Hindlimb muscle (tissue), 1 donor: ENCODE data around the gene CHPT1. TPM values are rescaled to one million over a fixed set of nuclear protein-coding genes. Genes with fewer than 3 reads are reported as not detected.

Experiments
- DNase-seq: peaks from one replicate; pipeline ENCODE4 v3.0.0-alpha.2; 2013
- polyA plus RNA-seq: library from polyadenylated mRNA; unstranded; fragments of 120-200 nt; gene quantifications from one replicate; pipeline ENCODE4 v1.2.1, GENCODE V29; 2013; ENCODE audit not compliant: insufficient read length

CHPT1 gene
- polyA plus RNA-seq, 1 donor: 27.9 TPM

DNA sequence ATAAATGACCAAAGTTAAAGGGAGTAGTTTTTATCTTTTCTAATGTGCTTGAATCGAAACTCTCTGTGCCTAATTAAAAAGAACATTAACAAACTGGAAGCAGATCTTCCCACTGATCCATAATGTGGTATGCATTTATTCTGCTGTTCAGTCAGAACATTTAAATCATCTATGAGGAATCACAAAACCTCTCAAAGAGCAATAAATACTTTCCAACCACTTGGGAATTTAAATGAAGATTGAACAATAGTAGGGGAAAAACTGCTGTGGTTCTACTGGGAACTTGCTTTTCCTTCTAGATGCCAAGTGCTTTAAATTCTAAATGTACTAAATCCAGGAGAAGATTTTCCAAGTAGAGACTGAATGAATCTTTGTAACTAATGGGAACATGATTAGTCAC is 12.3 kb upstream of the CHPT1 start:
- no peak for DNase-seq

DNA sequence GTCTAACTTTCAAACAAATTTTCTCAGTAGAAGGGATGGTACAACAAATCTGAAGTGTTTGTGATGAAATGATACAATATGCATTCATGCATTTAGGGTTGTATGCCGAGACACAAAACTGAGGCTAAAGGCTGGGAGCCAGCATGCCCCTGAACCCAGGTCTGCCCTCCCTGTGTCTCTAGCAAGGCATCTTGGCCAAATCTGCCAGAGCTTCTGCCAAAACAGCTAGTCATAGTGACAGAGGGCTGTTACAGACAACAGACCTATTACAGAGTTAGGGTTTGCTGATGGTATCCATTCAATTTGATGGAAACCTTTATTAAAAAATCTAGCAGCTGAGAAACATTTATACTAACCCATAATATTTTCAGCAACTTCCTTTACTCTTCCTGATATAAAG is 11.3 kb upstream of the CHPT1 start:
- no peak for DNase-seq

DNA sequence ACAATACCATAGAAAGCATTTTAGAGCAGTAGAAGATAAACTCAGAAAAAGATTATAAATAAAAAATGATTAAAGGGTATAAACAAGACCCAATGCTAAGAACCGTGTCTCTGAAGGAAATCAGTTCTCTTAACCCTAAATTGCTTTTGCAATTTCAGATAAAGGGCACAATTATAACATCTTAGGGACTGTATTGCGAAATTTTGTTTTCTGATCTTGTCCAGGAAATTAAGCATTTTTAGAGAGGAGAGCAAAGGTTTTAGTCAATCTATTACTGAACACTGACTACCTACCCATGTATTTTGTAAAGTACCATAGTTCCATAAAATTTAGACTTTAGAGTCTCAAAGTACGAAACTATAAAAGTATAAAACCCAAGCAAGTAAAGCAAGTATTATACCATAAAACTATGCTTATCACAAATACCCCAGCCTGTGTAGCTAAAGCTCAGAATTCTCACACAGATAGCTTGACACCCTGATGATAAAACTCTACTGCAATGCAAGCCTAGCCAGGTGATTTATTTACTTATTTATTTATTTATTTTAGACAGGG is 6.8 kb upstream of the CHPT1 start:
- no peak for DNase-seq

DNA sequence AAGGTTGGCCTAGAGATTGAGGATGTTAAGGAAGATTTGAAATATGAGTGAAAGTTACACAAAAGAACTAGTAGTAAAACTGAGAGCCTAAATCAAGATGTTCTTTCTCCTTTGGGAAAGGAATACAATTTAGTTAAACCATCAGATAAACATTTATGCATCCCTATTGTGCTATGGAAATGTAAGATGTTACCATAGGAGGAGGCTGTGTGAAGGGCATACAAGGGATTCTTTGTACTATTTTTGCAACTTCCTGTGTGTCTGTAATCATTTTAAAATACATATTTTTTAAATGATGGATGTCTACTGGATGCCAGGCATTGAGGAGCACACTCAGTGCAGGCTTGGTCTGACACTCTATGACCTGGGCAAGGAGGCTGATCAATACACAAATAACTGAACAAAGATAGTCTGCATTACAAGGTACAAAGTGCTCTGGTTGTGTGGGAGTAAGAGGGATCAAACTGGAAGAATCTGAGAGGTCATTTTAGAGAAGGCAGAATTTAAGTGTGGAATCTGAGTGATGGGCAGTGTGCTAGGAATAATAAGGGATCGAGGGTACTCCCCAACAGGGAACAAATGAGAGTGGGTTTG is 5.8 kb upstream of the CHPT1 start:
- DNase-seq: no peak

DNA sequence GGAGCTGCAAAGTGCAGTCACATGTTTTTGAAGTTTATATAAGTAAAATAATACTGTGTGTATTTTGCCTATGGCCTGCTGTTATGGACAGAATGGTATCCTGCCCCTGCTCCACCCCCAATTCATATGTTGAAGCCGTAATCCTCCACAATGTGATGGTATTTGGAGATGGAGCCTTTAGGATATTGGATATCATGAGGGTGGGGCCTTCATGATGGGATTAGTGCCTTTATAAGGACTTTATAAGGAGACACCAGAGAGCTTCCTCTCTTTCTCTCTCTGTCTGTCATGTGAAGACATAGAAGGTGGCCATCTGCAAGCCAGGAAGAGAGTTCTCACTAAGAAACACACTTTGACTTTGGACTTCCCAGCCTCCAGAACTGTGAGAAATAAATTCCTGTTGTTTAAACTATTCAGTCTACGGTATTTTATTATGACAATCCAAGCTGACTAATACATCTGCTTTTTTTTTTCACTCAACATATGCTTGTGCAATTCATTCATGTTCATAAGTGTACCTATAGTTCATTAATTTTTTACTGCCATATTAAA is 3.1 kb upstream of the CHPT1 start:
- DNase-seq: no peak

DNA sequence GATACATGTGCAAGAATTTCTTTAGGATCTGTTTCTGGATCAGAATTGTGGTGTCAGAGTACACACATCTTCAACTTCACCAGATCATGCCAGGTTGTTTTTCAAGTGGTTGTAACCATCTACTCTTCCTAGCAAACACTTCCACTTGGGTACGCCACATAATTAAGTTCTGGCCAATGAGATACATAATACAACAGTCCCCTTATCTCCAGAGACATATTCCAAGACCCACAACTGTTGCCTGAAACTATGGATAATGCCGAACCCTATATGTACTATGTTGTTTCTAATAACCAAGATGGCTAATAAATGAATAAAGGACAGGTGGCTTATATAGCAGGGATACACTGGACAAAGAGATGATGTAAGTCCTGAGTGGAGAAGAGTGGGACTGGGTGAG is 2.5 kb upstream of the CHPT1 start:
- DNase-seq: no peak

DNA sequence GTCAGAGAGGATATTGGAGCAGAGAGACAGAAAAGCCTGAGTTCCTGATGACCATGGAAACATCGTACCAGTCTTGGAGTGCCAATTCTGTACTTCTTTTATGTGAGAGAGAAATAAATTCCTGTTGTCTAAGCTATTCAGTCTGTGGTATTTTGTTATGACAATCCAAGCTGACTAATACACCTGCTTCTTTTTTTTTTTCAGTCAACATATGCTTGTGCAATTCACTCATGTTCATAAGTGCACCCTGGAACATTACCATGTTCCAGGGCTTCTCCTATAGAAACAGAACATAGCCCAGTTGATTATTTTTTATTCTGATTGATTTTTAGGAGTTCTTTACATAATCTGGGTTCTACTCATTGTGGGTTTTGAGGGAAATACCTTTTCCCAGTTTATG is 1.7 kb upstream of the CHPT1 start:
- no peak for DNase-seq

DNA sequence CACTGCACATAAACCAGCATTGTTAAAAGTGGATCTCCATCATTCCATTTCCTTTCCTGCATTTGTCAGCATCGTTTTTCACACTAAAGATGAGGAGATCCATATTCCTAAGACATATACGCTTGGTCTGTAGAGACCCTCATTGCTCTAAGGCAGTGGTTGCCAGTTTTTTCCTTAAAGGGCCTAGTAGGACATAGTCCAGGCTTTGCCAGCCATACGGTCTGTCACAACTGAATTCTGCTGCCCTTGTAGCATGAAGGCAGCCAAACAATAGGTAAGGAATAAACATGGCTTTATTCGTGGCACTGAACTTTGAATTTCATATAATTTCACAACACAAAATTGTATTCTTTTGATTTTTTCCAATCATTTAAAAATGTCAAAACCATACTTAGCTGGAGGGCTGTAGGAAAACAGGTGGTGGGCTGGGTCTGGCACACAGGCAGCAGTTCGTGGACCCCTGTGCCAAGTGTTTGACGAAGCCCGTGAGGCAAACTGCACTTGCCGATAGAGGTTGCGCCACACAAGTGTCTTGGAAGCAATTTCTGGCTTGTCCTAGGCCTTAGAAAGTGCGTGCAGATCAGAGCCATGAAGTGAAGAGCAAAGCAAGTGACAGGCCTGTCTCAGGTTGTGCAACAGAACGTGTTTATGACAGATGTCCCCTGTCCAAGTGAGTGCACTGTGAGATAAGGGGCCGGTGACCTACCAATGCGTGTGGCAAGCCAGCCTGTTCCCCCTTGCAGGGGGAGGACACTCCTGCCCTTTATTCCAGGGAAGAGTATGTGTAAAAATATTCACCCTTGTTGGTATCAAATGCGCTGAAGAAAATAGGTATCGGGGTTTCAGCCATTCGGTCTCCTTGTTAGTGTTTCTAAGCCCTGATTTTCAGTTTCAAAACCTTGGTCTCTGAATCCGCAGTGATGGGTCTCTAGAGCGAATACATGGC is 916 bp upstream of the CHPT1 start:
- DNase-seq: peak; percentile 23

DNA sequence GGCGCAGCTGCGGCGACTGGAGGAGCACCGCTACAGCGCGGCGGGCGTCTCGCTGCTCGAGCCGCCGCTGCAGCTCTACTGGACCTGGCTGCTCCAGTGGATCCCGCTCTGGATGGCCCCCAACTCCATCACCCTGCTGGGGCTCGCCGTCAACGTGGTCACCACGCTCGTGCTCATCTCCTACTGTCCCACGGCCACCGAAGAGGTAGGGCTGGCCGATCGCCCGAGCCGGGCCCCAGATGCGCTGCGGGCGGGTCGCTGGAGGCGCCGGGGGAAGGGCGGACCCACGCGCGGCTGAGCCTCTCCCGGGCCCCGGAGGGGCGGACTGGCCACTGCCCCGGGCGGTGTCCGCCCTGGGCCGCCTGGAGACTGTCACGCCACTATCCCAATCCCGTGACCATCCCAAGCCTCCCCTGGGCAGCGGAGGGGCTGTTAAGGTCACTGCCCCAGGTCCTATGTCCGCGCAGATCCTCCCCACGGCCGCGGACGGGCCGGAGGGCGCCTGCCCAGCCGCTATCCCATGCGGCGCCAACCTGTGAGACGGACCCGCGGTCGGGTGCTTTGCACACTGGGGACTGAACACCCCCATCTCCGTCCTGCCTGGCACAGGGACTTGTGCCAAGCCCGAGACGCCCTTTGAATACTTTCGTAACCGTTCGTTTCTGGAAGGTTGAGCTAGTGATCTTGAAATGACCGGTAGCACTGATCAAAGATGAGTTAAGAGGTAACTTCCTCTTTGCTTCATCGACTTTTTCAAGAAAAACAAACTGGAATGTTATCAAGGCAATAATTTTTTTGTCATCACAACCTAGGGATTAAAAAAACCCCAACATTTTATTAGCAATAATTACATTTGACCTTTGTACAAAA is 725 bp downstream of the CHPT1 start:
- peak; percentile 33 for DNase-seq

DNA sequence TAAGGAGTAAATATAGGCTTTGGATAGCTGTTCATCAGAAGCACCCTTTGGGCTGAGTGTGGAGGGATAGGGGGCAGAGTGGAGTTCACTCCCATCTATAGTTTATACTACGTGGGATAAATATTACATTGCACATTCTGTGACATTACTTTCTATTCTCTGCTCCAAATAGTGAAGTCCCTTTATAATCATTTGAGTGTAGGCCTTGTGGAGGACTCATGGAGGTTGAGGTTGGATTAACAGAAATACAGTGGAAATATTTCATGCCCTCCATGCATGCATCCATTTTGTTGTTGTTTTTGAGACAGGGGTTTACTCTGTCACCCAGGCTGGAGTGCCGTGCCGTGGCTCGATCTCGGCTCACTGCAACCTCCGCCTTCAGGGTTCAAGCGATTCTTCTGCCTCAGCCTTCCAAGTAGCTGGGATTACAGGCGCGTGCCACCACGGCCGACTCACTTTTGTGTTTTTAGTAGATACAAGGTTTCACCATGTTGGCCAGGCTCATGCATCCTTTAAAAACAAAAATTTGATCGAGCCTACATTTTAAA is 1.4 kb downstream of the CHPT1 start:
- peak; percentile 16 for DNase-seq

DNA sequence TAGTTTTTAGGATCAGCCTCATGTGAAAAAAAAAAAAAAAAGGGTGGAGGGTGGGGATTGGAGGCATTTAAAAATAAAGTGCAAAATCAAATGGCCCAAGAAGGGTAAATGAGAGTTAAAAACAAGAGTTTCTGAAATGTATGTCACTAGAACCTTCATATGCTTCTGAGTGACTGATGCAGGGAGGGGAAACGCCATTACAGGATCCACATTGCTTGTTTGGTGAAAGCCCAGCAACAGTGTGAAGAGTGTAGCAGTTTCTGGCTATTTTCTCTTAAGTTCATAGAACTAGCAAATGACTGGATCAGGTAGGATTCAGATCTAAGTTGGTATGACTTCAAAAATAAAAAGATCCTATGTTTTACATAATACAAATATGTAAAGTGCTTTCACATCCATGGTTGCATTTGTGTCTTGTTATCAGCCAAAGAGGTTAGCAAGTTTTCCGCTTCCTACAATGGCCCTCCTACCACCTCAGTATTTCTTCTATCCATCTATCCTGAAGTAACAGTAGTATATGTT is 2.9 kb downstream of the CHPT1 start:
- DNase-seq: no peak

DNA sequence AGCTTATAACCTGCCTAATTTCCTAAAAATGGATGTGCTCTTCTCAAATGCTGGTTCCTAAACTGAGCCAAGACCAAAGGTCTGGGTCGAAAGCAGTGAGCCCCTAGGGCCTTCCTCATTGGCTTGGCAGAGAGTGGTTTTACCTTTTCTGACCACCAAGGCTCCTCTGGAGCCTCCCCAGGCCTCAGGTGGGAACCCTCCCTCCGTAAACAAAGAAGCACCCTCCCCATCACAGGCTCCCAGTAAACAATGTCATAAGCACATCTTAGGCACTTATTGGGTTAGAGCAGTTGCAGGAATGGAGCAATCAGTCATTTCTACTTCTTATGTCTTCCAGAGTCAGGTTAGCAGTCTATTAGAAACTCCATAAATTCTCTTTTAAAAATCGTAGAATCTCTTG is 6.0 kb downstream of the CHPT1 start:
- no peak for DNase-seq

DNA sequence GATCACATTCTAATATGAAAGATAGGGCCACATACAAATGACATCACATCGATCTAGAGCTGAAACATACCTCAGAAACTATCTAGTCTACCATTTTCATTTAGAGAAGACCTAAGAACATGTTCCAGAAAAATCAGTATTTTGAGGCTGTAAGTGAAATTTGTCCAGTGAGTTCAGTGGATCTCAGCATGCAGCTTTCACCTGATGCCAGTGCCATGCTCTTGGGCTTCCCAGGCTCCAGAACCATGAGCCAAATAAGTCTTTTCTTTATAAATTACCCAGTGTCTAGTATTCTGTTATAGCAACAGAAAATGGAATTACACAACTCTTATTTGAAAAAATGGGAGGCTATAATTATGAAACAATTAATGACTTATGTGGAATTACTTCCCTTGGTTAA is 9.0 kb downstream of the CHPT1 start:
- DNase-seq: no peak

DNA sequence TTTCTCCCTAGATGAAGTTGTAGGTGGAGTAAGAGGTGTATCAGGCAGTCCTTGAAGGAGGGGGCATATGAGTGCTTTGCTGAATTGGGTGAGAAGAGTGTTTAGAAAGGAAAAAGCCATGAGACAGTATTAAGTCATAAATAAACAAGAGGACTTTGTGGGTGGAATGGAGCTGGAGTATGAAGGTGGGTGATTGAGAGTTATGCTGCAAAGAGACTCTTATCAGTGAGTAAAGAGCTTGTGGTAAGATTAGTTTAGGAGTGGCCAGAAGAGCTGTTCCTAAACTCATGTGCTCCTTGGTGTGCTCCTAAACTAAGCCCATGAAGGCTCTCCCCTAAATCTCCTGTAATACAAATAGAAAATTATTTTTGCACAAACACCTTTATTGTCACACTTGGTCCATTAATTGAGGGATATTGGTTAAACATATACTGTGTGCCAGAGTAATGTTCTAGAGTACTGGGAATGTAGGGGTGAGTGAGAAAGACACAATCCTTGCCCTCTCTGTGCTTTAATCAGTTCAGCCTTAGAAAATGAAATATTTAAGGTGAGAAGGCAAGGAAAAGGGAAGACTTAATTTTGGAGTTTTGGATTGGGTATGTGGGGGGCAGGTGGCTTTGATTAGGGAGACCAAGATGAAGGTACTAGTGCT is 9.8 kb downstream of the CHPT1 start:
- DNase-seq: no peak

DNA sequence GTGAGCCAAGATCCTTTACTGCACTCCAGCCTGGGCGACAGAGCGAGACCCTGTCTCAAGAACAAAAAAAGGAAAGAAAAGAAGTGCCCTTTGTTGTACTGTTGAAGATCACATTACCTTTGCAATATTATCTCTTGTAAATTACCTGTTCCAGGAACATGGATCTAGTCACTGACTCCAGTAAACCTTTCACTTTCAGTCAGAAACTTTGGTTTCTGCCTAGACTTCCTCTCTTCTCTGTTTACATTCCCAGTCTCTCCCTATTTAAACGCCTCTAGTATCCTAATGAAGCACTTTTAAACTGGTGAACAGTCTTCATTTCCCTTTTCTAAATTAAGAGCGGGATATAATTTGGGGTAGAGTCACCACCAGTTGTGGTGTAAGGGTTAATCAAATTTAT is 12.8 kb downstream of the CHPT1 start:
- no peak for DNase-seq

DNA sequence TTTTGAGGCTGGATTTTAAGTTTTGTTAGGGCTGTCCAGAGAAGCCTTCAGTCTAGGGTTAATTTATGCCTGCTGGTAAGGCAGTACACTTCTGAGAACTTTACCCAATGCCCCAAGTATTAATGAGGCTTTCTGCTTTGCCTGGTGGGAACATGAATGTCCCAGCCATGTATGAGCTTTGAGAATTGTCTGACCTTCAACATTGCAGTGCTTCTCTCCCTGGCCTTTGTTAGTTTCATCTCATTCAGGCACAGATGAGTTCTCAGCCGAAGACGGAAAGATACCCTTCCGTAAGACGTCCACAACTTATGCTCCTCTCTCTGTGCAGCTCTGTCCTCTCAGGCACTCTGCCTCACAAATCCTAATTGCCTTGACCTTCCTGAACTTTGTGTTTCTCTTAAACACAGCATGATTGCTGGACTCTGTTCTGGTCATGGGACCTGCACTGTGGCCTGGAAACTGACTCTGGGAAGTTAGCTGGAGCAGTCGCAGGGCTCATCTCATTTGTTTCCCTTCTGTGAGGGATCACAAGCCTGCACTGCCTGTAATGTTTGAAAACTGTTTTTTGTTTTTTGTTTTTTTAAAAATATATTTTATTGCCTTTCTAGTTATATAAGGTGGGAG is 15.7 kb downstream of the CHPT1 start:
- DNase-seq: peak; percentile 33

DNA sequence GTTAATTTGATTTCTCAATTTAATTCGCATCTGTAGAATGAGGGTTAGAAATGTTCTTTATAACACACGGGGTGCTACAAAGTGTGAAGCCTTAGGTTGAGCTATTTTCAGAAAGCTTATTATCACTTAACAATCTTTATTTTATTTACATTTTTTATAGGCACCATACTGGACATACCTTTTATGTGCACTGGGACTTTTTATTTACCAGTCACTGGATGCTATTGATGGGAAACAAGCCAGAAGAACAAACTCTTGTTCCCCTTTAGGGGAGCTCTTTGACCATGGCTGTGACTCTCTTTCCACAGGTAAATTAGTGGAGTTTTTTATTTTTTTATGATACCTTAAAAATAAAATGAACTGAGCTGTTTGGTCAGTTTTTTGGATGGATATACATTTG is 16.5 kb downstream of the CHPT1 start:
- DNase-seq: no peak

DNA sequence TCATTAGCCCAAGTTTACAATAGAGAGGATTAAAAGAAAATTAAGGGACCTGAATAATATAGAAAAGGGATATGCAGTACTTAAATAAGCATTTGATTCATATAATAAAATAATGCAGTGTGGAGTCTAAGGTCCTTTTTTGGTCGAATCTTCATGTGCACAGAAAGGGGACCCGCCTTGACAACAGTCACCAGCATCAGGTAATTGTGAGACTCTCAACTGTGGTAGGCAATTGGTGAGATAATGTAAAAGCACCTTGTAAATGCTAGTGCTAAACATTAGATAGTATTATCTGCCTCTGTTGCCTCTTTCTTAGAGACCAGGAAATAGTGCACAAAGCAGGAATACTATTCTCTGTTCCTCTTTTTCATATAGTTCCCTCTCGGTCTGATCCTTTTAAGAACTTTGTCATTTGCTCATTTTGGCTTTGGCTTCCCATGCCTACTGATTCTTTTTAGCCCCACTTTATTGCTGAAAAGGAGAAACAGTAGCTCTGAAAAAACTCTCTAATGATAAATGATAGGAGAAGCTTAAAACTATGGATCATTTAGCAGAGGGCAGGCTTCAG is 17.5 kb downstream of the CHPT1 start:
- no peak for DNase-seq

DNA sequence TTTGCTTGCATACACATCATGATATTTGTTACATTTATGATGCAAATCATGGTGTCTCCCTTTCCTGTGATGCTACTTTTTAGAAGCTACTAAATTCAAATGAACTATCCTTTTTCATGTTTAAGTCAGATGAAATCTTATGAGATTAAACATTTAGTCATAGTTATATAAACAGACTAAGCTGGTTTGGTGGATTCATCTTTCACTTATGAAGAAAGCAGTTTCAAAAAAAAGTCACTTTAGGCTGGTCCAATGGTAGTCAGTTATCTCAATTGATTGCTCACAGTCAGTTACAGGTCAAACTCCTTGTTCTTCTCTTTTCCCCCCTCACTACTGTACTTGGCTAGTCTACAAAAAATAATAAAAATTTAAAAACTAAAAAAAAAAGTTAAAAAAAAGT is 22.1 kb downstream of the CHPT1 start:
- no peak for DNase-seq

DNA sequence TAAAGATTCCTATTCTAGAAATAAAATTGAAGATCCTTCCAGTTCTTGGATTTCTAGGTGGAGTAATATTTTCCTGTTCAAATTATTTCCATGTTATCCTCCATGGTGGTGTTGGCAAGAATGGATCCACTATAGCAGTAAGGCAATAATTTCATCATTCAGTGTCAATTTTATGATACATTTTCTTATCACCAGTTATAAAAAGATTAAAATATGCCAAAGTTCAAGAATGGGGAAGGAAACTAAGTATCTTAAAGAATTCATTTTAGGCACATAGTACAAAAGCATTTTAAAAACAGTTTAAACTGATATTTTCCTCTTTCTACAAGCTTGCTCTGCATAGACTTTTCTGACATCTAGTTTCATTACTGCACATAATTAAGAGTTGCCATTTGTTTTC is 22.7 kb downstream of the CHPT1 start:
- no peak for DNase-seq

DNA sequence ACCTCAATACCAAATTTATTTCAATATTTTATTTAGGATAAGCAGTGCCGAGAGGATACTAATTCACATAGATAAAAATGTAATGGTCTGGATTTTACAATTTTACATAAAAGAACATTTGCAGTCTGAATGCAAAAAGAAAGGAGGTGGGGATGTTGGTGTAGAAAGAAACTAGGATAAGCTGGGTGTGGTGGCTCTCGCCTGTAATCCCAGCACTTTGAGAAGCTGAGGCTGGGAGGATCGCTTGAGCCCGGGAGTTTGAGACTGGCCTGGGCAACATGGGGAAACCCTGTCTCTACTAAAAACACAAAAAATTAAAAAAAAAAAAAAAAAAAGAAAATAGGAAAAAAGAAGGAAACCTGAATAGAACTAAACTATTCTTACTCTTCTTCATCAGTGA is 25.0 kb downstream of the CHPT1 start:
- no peak for DNase-seq
